HuH-7 (cell line): ENCODE results near the gene GCM1.

Experiments used
- DNase-seq: peaks from one replicate; pipeline ENCODE4 v3.0.0; 2011; ENCODE audit warnings: low spot score

GCM1 gene

GRCh38 chr6:53151676-53152075 lies 3.0 kb upstream of the GCM1 start:
- DNase-seq = peak; percentile 32

- no peak for DNase-seq
Observed at GRCh38 chr6:53144802-53145201, 3.8 kb downstream of the GCM1 start.

- DNase-seq = no peak
Observed at GRCh38 chr6:53143710-53144109, 4.9 kb downstream of the GCM1 start.

- DNase-seq = no peak
Observed at GRCh38 chr6:53142810-53143209, 5.8 kb downstream of the GCM1 start.

- no peak for DNase-seq
Observed at GRCh38 chr6:53139841-53140413, 8.7 kb downstream of the GCM1 start.

GRCh38 chr6:53136000-53136609 lies 12.5 kb downstream of the GCM1 start:
- DNase-seq = no peak

- peak; percentile 14 for DNase-seq
Observed at GRCh38 chr6:53134601-53135235, 13.9 kb downstream of the GCM1 start.

GRCh38 chr6:53133961-53134360 lies 14.7 kb downstream of the GCM1 start:
- no peak for DNase-seq

GRCh38 chr6:53130569-53131290 lies 17.9 kb downstream of the GCM1 start:
- no peak for DNase-seq

- DNase-seq = no peak
Observed at GRCh38 chr6:53128842-53129241, 19.8 kb downstream of the GCM1 start.

GRCh38 chr6:53125276-53125675 lies 23.4 kb downstream of the GCM1 start:
- DNase-seq = no peak

GRCh38 chr6:53124131-53124800 lies 24.4 kb downstream of the GCM1 start:
- DNase-seq = no peak

GRCh38 chr6:53119772-53120409 lies 28.8 kb downstream of the GCM1 start:
- DNase-seq = no peak

GRCh38 chr6:53119349-53119748 lies 29.3 kb downstream of the GCM1 start:
- no peak for DNase-seq

GRCh38 chr6:53115741-53116140 lies 32.9 kb downstream of the GCM1 start:
- DNase-seq = no peak

- DNase-seq = no peak
Observed at GRCh38 chr6:53115113-53115512, 33.5 kb downstream of the GCM1 start.

GRCh38 chr6:53113742-53114141 lies 34.9 kb downstream of the GCM1 start:
- no peak for DNase-seq

- no peak for DNase-seq
Observed at GRCh38 chr6:53112871-53113270, 35.8 kb downstream of the GCM1 start.

- DNase-seq = peak; percentile 16
Observed at GRCh38 chr6:53112404-53112803, 36.2 kb downstream of the GCM1 start.

- no peak for DNase-seq
Observed at GRCh38 chr6:53111865-53112264, 36.8 kb downstream of the GCM1 start.

- DNase-seq = no peak
Observed at GRCh38 chr6:53109612-53110011, 39.0 kb downstream of the GCM1 start.

GRCh38 chr6:53107091-53107490 lies 41.5 kb downstream of the GCM1 start:
- DNase-seq = no peak
